ENCODE results near the gene GNAO1.

Gene GNAO1

GRCh38 chr16:56262551-56263245 lies 71.4 kb downstream of the GNAO1 start:
- Histone ChIP-seq H3K9ac (ENCODE audit: low read length) (no peak overlapping the region), H3K4me3 (ENCODE audit: low read length) (no peak overlapping the region)

GRCh38 chr16:56263711-56264608 lies 72.7 kb downstream of the GNAO1 start:
- no peaks in the 10 kb centered on the region for H3K27me3 ChIP-seq (ENCODE audit: control insufficient read depth, insufficient read depth, low read length)
- no peaks in the 10 kb centered on the region for H3K4me1 ChIP-seq (ENCODE audit: control insufficient read depth, insufficient read depth, low read length)
- H3K4me3 ChIP-seq (ENCODE audit: low read length): no peak overlapping the region
- H3K9ac ChIP-seq (ENCODE audit: low read length): no peak overlapping the region
- H3K36me3 ChIP-seq (ENCODE audit: control insufficient read depth, insufficient read depth, low read length): no peaks in the 10 kb centered on the region
- H3K9me3 ChIP-seq (ENCODE audit: control insufficient read depth, low read length): no peaks in the 10 kb centered on the region

More at GRCh38 chr16:56262551-56263245, 71.4 kb downstream of the GNAO1 start:
- Histone ChIP-seq H3K4me1 (ENCODE audit: control insufficient read depth, insufficient read depth, low read length) (peaks cover 3% of the 10 kb centered on the region), H3K27me3 (ENCODE audit: control insufficient read depth, insufficient read depth, low read length) (no peaks in the 10 kb centered on the region), H3K9me3 (ENCODE audit: control insufficient read depth, low read length) (no peaks in the 10 kb centered on the region), H3K36me3 (ENCODE audit: control insufficient read depth, insufficient read depth, low read length) (no peaks in the 10 kb centered on the region)

- no peaks in the 10 kb centered on the region for H3K27me3 ChIP-seq (ENCODE audit: control insufficient read depth, insufficient read depth, low read length)
- no peak overlapping the region for H3K9ac ChIP-seq (ENCODE audit: low read length)
- H3K36me3 ChIP-seq (ENCODE audit: control insufficient read depth, insufficient read depth, low read length): no peaks in the 10 kb centered on the region
- H3K9me3 ChIP-seq (ENCODE audit: control insufficient read depth, low read length): no peaks in the 10 kb centered on the region
- H3K4me3 ChIP-seq (ENCODE audit: low read length): no peak overlapping the region
- H3K4me1 ChIP-seq (ENCODE audit: control insufficient read depth, insufficient read depth, low read length): peaks cover 6% of the 10 kb centered on the region
Observed at GRCh38 chr16:56264609-56264972, 73.3 kb downstream of the GNAO1 start.

GRCh38 chr16:56265184-56265583 lies 73.9 kb downstream of the GNAO1 start:
- no peaks in the 10 kb centered on the region for H3K9me3 ChIP-seq (ENCODE audit: control insufficient read depth, low read length)
- H3K4me1 ChIP-seq (ENCODE audit: control insufficient read depth, insufficient read depth, low read length): peaks cover 10% of the 10 kb centered on the region
- H3K27me3 ChIP-seq (ENCODE audit: control insufficient read depth, insufficient read depth, low read length): no peaks in the 10 kb centered on the region
- no peak overlapping the region for H3K4me3 ChIP-seq (ENCODE audit: low read length)
- no peak overlapping the region for H3K9ac ChIP-seq (ENCODE audit: low read length)
- no peaks in the 10 kb centered on the region for H3K36me3 ChIP-seq (ENCODE audit: control insufficient read depth, insufficient read depth, low read length)

- H3K36me3 ChIP-seq (ENCODE audit: control insufficient read depth, insufficient read depth, low read length): no peaks in the 10 kb centered on the region
- H3K4me1 ChIP-seq (ENCODE audit: control insufficient read depth, insufficient read depth, low read length): peaks cover 10% of the 10 kb centered on the region
- no peaks in the 10 kb centered on the region for H3K9me3 ChIP-seq (ENCODE audit: control insufficient read depth, low read length)
- H3K4me3 ChIP-seq (ENCODE audit: low read length): no peak overlapping the region
- no peak overlapping the region for H3K9ac ChIP-seq (ENCODE audit: low read length)
- H3K27me3 ChIP-seq (ENCODE audit: control insufficient read depth, insufficient read depth, low read length): no peaks in the 10 kb centered on the region
Observed at GRCh38 chr16:56265746-56266145, 74.5 kb downstream of the GNAO1 start.

- H3K27me3 ChIP-seq (ENCODE audit: control insufficient read depth, insufficient read depth, low read length): no peaks in the 10 kb centered on the region
- peaks cover 10% of the 10 kb centered on the region for H3K4me1 ChIP-seq (ENCODE audit: control insufficient read depth, insufficient read depth, low read length)
Observed at GRCh38 chr16:56266641-56267607, 75.6 kb downstream of the GNAO1 start.

GRCh38 chr16:56267888-56268287 lies 76.6 kb downstream of the GNAO1 start:
- no peaks in the 10 kb centered on the region for H3K27me3 ChIP-seq (ENCODE audit: control insufficient read depth, insufficient read depth, low read length)
- peaks cover 10% of the 10 kb centered on the region for H3K4me1 ChIP-seq (ENCODE audit: control insufficient read depth, insufficient read depth, low read length)
- H3K9ac ChIP-seq (ENCODE audit: low read length): no peak overlapping the region
- no peaks in the 10 kb centered on the region for H3K36me3 ChIP-seq (ENCODE audit: control insufficient read depth, insufficient read depth, low read length)
- no peak overlapping the region for H3K4me3 ChIP-seq (ENCODE audit: low read length)
- no peaks in the 10 kb centered on the region for H3K9me3 ChIP-seq (ENCODE audit: control insufficient read depth, low read length)

More at GRCh38 chr16:56266641-56267607, 75.6 kb downstream of the GNAO1 start:
- Histone ChIP-seq H3K4me3 (ENCODE audit: low read length) (no peak overlapping the region), H3K36me3 (ENCODE audit: control insufficient read depth, insufficient read depth, low read length) (no peaks in the 10 kb centered on the region), H3K9me3 (ENCODE audit: control insufficient read depth, low read length) (no peaks in the 10 kb centered on the region), H3K9ac (ENCODE audit: low read length) (no peak overlapping the region)

- Histone ChIP-seq H3K4me1 (ENCODE audit: control insufficient read depth, insufficient read depth, low read length) (peaks cover 10% of the 10 kb centered on the region), H3K9me3 (ENCODE audit: control insufficient read depth, low read length) (no peaks in the 10 kb centered on the region), H3K36me3 (ENCODE audit: control insufficient read depth, insufficient read depth, low read length) (no peaks in the 10 kb centered on the region), H3K9ac (ENCODE audit: low read length) (no peak overlapping the region), H3K27me3 (ENCODE audit: control insufficient read depth, insufficient read depth, low read length) (no peaks in the 10 kb centered on the region), H3K4me3 (ENCODE audit: low read length) (no peak overlapping the region)
Observed at GRCh38 chr16:56268799-56269198, 77.5 kb downstream of the GNAO1 start.

GRCh38 chr16:56269281-56269680 lies 78.0 kb downstream of the GNAO1 start:
- peaks cover 10% of the 10 kb centered on the region for H3K4me1 ChIP-seq (ENCODE audit: control insufficient read depth, insufficient read depth, low read length)
- no peaks in the 10 kb centered on the region for H3K9me3 ChIP-seq (ENCODE audit: control insufficient read depth, low read length)
- H3K9ac ChIP-seq (ENCODE audit: low read length): no peak overlapping the region
- H3K27me3 ChIP-seq (ENCODE audit: control insufficient read depth, insufficient read depth, low read length): no peaks in the 10 kb centered on the region
- H3K36me3 ChIP-seq (ENCODE audit: control insufficient read depth, insufficient read depth, low read length): no peaks in the 10 kb centered on the region
- no peak overlapping the region for H3K4me3 ChIP-seq (ENCODE audit: low read length)

- peaks cover 10% of the 10 kb centered on the region for H3K4me1 ChIP-seq (ENCODE audit: control insufficient read depth, insufficient read depth, low read length)
- H3K9me3 ChIP-seq (ENCODE audit: control insufficient read depth, low read length): no peaks in the 10 kb centered on the region
- H3K4me3 ChIP-seq (ENCODE audit: low read length): no peak overlapping the region
- no peaks in the 10 kb centered on the region for H3K36me3 ChIP-seq (ENCODE audit: control insufficient read depth, insufficient read depth, low read length)
- no peak overlapping the region for H3K9ac ChIP-seq (ENCODE audit: low read length)
- H3K27me3 ChIP-seq (ENCODE audit: control insufficient read depth, insufficient read depth, low read length): no peaks in the 10 kb centered on the region
Observed at GRCh38 chr16:56269811-56270684, 78.8 kb downstream of the GNAO1 start.

- no peaks in the 10 kb centered on the region for H3K9me3 ChIP-seq (ENCODE audit: control insufficient read depth, low read length)
Observed at GRCh38 chr16:56270828-56271227, 79.5 kb downstream of the GNAO1 start.

More at GRCh38 chr16:56270828-56271227, 79.5 kb downstream of the GNAO1 start:
- Histone ChIP-seq H3K9ac (ENCODE audit: low read length) (no peak overlapping the region), H3K4me1 (ENCODE audit: control insufficient read depth, insufficient read depth, low read length) (peaks cover 10% of the 10 kb centered on the region), H3K36me3 (ENCODE audit: control insufficient read depth, insufficient read depth, low read length) (no peaks in the 10 kb centered on the region), H3K27me3 (ENCODE audit: control insufficient read depth, insufficient read depth, low read length) (no peaks in the 10 kb centered on the region), H3K4me3 (ENCODE audit: low read length) (no peak overlapping the region)
